Measurements from ENCODE around the gene TXNRD3. TPM values are rescaled to one million over a fixed set of nuclear protein-coding genes. Genes with fewer than 3 reads are reported as not detected.

TXNRD3 gene
- total RNA-seq, 1 donor from 2014 or later, result 6.2 TPM

DNA sequence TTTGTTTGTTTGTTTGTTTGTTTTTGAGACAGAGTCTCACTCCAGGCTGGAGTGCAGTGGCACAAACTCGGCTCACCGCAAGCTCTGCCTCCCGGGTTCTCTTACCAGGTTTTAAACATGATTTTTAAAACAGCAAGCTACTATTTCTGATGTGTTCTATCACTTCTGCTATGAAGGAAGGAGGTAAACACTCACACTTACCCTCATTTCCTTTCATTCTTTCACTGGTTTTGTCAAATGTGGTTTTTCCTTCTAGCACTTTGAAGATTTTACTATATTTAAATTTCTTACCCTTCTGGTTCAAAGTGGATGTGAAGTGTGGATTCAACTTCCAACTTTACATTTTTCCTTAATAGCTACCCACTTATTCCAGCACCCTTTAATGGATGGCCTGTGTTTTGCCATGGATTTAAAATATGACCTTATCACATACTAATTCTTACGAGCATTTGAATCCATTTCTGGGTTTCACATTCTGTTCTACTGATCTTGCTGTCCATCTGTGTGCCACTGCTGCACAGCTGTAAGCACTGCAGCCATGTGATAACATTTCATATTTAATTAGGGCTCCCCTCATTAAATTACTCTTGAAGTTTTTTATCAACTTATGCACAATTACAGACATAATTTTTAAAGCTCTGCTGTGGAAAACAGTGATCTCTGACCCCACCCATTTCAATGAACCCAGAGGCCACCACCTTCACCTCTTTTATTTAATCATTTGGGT, 42.3 kb downstream of the TXNRD3 start:
- TF ChIP-seq, protein P1, sequence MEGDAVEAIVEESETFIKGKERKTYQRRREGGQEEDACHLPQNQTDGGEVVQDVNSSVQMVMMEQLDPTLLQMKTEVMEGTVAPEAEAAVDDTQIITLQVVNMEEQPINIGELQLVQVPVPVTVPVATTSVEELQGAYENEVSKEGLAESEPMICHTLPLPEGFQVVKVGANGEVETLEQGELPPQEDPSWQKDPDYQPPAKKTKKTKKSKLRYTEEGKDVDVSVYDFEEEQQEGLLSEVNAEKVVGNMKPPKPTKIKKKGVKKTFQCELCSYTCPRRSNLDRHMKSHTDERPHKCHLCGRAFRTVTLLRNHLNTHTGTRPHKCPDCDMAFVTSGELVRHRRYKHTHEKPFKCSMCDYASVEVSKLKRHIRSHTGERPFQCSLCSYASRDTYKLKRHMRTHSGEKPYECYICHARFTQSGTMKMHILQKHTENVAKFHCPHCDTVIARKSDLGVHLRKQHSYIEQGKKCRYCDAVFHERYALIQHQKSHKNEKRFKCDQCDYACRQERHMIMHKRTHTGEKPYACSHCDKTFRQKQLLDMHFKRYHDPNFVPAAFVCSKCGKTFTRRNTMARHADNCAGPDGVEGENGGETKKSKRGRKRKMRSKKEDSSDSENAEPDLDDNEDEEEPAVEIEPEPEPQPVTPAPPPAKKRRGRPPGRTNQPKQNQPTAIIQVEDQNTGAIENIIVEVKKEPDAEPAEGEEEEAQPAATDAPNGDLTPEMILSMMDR (IDR thresholded peaks at IDR 0.05; ENCODE audit: insufficient read depth, low read length, poor library complexity, severe bottlenecking), result no peak
- no peak overlapping the region for H3K4me3 ChIP-seq (ENCODE audit: low read depth, low read length)
- no peak for DNase-seq (ENCODE audit: low read depth)
- no peaks in the 10 kb centered on the region for H3K27me3 ChIP-seq (ENCODE audit: control insufficient read depth, insufficient read depth, low read length)
- no peaks in the 10 kb centered on the region for H3K36me3 ChIP-seq (ENCODE audit: control insufficient read depth, insufficient read depth, low read length)

DNA sequence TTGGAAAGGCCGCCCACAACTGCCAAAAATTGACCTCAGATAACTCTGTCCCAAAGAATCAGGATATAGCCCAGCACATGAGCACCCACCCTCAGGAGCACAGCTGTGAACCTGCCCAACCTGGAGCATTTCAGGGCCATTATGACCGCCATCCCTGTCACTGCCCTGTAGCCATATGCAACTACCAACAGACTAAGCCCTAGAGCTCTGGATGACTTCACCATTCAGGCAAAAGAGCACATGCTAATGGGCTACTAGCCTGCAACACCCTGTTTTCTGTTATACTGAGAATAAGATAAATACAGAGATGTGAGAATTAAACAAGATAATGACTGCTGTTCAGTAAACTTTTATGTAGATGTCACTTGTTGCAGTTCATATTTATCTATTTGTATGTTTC, 45.0 kb downstream of the TXNRD3 start:
- TF ChIP-seq, protein P1 (IDR thresholded peaks at IDR 0.05; ENCODE audit: insufficient read depth, low read length, poor library complexity, severe bottlenecking), result no peak
- Histone ChIP-seq H3K4me3 (ENCODE audit: low read depth, low read length) (no peak overlapping the region), H3K27me3 (ENCODE audit: control insufficient read depth, insufficient read depth, low read length) (no peaks in the 10 kb centered on the region), H3K36me3 (ENCODE audit: control insufficient read depth, insufficient read depth, low read length) (peaks cover 2% of the 10 kb centered on the region)
- no peak for DNase-seq (ENCODE audit: low read depth)

DNA sequence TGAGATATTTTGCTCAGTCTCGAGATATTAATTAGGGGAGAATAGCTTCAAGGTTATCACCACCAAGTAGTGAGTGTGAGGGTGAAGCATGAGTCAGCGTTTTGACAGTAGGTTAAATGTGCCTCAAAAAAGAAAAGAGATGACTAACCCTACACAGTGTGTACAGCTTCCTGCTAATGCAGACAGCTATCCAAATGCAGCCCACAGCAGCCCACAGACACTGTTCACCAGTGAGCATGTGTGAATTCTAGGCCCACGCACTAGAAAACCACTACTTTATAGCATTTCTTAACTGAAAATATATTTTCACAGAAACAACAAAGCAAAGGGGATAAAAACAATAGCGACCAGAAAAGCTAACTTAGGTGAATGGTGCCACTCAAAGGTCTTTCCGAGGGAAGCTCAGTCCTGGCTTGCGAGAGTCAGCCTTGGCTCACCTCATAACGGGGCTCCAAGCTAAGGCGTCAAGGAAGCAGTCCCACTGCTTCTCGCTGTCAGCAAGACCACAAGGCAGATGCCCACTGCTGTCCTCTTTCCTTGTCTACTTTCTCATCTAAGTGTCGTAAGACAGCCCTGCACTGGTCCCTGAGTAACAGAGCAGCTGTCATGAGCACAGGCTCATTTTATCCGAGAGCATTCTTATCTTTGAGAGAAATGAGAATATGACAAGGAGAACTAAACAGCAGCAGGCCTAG, 47.6 kb downstream of the TXNRD3 start:
- Histone ChIP-seq H3K27me3 (ENCODE audit: control insufficient read depth, insufficient read depth, low read length) (no peaks in the 10 kb centered on the region), H3K4me3 (ENCODE audit: low read depth, low read length) (no peak overlapping the region), H3K36me3 (ENCODE audit: control insufficient read depth, insufficient read depth, low read length) (peaks cover 2% of the 10 kb centered on the region)
- TF ChIP-seq, protein P1 (IDR thresholded peaks at IDR 0.05; ENCODE audit: insufficient read depth, low read length, poor library complexity, severe bottlenecking), result no peak
- no peak for DNase-seq (ENCODE audit: low read depth)

DNA sequence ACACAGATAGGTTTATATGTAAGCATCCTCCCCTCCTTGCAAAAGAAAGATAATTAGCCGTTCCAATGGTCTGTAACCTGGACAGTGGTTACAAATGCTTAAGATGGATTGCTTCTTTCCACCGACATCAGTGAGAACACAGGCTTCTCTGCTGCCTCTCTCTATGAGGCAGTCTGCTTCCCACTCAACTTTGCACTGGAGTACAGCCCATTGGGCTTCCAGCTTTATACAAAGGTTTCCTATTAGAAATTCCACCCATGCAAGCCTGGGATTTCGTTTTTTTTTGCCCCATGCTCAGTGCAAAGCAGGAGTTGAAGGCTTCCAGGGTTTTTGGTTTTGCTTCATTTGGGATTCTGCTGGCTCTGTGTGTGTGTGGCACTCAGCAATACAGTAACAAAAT, 48.9 kb downstream of the TXNRD3 start:
- Histone ChIP-seq H3K4me3 (ENCODE audit: low read depth, low read length) (no peak overlapping the region), H3K36me3 (ENCODE audit: control insufficient read depth, insufficient read depth, low read length) (peaks cover 2% of the 10 kb centered on the region), H3K27me3 (ENCODE audit: control insufficient read depth, insufficient read depth, low read length) (no peaks in the 10 kb centered on the region)
- TF ChIP-seq, protein P1 (IDR thresholded peaks at IDR 0.05; ENCODE audit: insufficient read depth, low read length, poor library complexity, severe bottlenecking), result no peak
- DNase-seq (ENCODE audit: low read depth), result no peak

DNA sequence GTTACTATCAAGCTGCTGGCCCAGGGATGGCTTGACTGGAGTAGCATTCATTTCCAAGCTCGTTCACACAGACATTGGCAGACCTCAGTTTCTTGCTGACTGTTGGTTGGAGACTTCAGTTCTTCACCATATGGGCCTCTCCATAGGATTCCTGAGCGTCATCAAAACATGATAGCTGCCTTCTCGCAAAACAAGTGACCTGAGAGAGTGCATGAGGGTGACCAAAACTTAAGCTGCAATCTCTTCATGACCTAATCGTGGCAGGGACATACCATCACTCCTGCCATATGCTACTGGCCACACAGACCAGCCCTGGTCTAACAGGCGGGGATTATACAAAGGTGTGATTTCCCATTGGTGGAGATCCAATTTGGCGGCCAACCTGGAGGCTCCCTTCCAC, 50.2 kb downstream of the TXNRD3 start:
- DNase-seq (ENCODE audit: low read depth), result no peak
- Histone ChIP-seq H3K27me3 (ENCODE audit: control insufficient read depth, insufficient read depth, low read length) (no peaks in the 10 kb centered on the region), H3K4me3 (ENCODE audit: low read depth, low read length) (no peak overlapping the region), H3K36me3 (ENCODE audit: control insufficient read depth, insufficient read depth, low read length) (peaks cover 2% of the 10 kb centered on the region)
- TF ChIP-seq, protein P1 (IDR thresholded peaks at IDR 0.05; ENCODE audit: insufficient read depth, low read length, poor library complexity, severe bottlenecking), result no peak
